Measurements from ENCODE around the gene MFSD11.
"Not testable (repeated sequence)": the region's sequence is repeated elsewhere in the genome, so short reads cannot be mapped to it uniquely, and the experiment has no call there.

MFSD11 gene

GRCh38 chr17:76709077-76709950 lies 28.6 kb upstream of the MFSD11 start:
- peak; percentile 92 for DNase-seq (ENCODE audit: low spot score)

- not testable (repeated sequence) for DNase-seq (ENCODE audit: low spot score)
These were observed 27.7 kb upstream of the MFSD11 start for GRCh38 chr17:76709951-76710862.

GRCh38 chr17:76710863-76711611 lies 26.9 kb upstream of the MFSD11 start, which contains the start of gene MXRA7:
Gene MXRA7, minus strand, starts transcription at chr17:76710965. Its CDS starts 19 bp downstream, at chr17:76710946.
- DNase-seq (ENCODE audit: low spot score), result peak; percentile 92

GRCh38 chr17:76712321-76712720 lies 25.6 kb upstream of the MFSD11 start:
- DNase-seq (ENCODE audit: low spot score), result not testable (repeated sequence)

GRCh38 chr17:76713765-76714164 lies 24.2 kb upstream of the MFSD11 start:
- DNase-seq (ENCODE audit: low spot score), result no peak

GRCh38 chr17:76714336-76714735 lies 23.6 kb upstream of the MFSD11 start:
- no peak for DNase-seq (ENCODE audit: low spot score)

- no peak for DNase-seq (ENCODE audit: low spot score)
These were observed 23.0 kb upstream of the MFSD11 start for GRCh38 chr17:76714822-76715495.

GRCh38 chr17:76715496-76715830 lies 22.5 kb upstream of the MFSD11 start:
- DNase-seq (ENCODE audit: low spot score), result no peak

- DNase-seq (ENCODE audit: low spot score), result peak; percentile 90
These were observed 21.6 kb upstream of the MFSD11 start for GRCh38 chr17:76716146-76716838.

- DNase-seq (ENCODE audit: low spot score), result peak; percentile 82
These were observed 21.1 kb upstream of the MFSD11 start for GRCh38 chr17:76716839-76717215.

- no peak for DNase-seq (ENCODE audit: low spot score)
These were observed 19.4 kb upstream of the MFSD11 start for GRCh38 chr17:76718516-76718915.

GRCh38 chr17:76720211-76720610 lies 17.7 kb upstream of the MFSD11 start:
- no peak for DNase-seq (ENCODE audit: low spot score)

GRCh38 chr17:76720941-76721340 lies 17.0 kb upstream of the MFSD11 start:
- no peak for DNase-seq (ENCODE audit: low spot score)

GRCh38 chr17:76721463-76721862 lies 16.5 kb upstream of the MFSD11 start:
- no peak for DNase-seq (ENCODE audit: low spot score)

- DNase-seq (ENCODE audit: low spot score), result no peak
These were observed 15.6 kb upstream of the MFSD11 start for GRCh38 chr17:76722279-76722678.

GRCh38 chr17:76722977-76723376 lies 14.9 kb upstream of the MFSD11 start:
- not testable (repeated sequence) for DNase-seq (ENCODE audit: low spot score)

- no peak for DNase-seq (ENCODE audit: low spot score)
These were observed 14.1 kb upstream of the MFSD11 start for GRCh38 chr17:76723812-76724211.

- peak; percentile 62 for DNase-seq (ENCODE audit: low spot score)
These were observed 12.2 kb upstream of the MFSD11 start for GRCh38 chr17:76725580-76726230.

GRCh38 chr17:76726231-76726775 lies 11.6 kb upstream of the MFSD11 start, which contains the start of gene JMJD6:
Gene JMJD6, minus strand, starts transcription at chr17:76726606. Its CDS starts 131 bp downstream, at chr17:76726475.
- DNase-seq (ENCODE audit: low spot score), result peak; percentile 94
